ENCODE results near the gene IL36A.

The IL36A gene

DNA sequence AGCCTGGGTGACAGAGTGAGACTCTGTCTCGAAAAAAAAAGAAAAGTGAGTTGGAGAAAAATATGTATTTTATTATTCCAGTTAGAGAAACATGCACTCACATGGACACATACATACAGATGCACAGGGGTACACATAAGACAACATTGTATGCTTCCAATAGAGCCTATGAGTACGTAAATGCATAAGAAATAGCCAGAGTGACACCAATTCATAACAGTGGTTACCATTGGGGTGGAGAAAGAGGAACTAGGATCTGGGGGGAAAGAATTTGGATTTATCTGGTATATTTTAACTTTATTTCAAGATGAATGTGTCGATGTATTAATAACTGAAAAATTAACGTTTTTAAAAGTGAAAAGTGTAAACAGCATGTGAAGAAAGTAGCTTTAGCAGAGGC is 16.1 kb downstream of the IL36A start:
- ChIA-PET CTCF (no interaction called here), POLR2A (interaction anchor here (0.6 kb wide), 1 partner anchor 19 kb away, joined by 3 read pairs; no protein-coding TSS in a partner anchor)
- DNase-seq (ENCODE audit: extremely low spot score), result no peak
- TF ChIP-seq L3MBTL2 (conservative IDR thresholded peaks at IDR 0.05) (no peak), CTBP1 (IDR thresholded peaks at IDR 0.05; ENCODE audit: borderline replicate concordance) (no peak), HDGF (IDR thresholded peaks at IDR 0.05; ENCODE audit: borderline replicate concordance) (no peak), SP1 (IDR thresholded peaks at IDR 0.05) (no peak), FOXA1 (IDR thresholded peaks at IDR 0.05) (no peak), ZNF384 (IDR thresholded peaks at IDR 0.05) (no peak), LEF1 (IDR thresholded peaks at IDR 0.05; ENCODE audit: borderline replicate concordance) (no peak), ARNT (IDR thresholded peaks at IDR 0.05) (no peak), SUZ12 (IDR thresholded peaks at IDR 0.05) (no peak), FOXK2 (IDR thresholded peaks at IDR 0.05) (no peak), BHLHE40 (IDR thresholded peaks at IDR 0.05; ENCODE audit: borderline replicate concordance) (no peak), ELF4 (IDR thresholded peaks at IDR 0.05) (no peak), NFRKB (IDR thresholded peaks at IDR 0.05) (no peak), FOXM1 (IDR thresholded peaks at IDR 0.05; ENCODE audit: borderline replicate concordance) (no peak), TARDBP (IDR thresholded peaks at IDR 0.05) (no peak)
- TF ChIP-seq, protein P1, sequence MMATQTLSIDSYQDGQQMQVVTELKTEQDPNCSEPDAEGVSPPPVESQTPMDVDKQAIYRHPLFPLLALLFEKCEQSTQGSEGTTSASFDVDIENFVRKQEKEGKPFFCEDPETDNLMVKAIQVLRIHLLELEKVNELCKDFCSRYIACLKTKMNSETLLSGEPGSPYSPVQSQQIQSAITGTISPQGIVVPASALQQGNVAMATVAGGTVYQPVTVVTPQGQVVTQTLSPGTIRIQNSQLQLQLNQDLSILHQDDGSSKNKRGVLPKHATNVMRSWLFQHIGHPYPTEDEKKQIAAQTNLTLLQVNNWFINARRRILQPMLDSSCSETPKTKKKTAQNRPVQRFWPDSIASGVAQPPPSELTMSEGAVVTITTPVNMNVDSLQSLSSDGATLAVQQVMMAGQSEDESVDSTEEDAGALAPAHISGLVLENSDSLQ (IDR thresholded peaks at IDR 0.05), result no peak

DNA sequence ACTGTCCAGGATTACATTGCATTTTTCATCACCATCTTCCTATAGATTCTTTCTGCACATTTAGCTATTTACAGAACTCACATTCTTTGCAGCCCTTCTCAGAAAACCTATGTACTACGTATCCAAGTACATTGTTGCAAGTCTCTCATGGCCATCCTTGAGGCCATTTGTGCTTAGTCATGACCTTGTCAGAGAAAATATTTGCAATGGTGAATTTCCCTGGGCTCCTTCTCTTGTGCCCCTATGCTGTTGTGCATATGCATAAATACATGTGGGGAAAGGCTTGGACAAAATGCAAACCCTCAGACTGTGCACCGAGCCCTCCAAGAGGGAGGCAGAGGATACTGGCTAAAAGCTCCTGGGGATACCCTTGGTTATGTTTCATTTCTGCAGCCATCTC is 19.5 kb downstream of the IL36A start:
- DNase-seq (ENCODE audit: extremely low spot score), result no peak
- CTCF ChIA-PET, result no interaction called here
- POLR2A ChIA-PET, result no interaction called here
- no peak for TF ChIP-seq ARNT (IDR thresholded peaks at IDR 0.05)
- TF ChIP-seq TARDBP (IDR thresholded peaks at IDR 0.05), result no peak
- TF ChIP-seq FOXM1 (IDR thresholded peaks at IDR 0.05; ENCODE audit: borderline replicate concordance), result no peak
- no peak for TF ChIP-seq ELF4 (IDR thresholded peaks at IDR 0.05)
- TF ChIP-seq, protein P1 (IDR thresholded peaks at IDR 0.05), result no peak

DNA sequence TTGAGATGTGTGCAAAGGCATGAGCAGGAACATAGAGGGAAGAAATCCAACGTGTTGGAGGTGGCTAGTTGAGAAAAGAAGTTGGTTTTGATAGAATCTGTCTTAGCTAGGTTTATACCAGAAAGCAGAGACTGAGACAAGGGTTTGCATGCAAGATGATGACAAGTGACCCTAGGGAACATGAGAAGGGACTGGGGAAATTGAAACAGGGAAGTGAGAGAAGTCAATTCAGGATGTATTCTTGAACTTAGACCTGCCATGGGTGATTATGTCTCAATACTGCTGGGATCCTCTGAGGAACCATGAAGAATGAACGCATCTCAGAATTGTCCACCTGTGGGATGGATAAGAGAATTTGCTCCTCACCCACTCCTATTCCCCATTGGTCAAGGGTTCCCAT is 20.5 kb downstream of the IL36A start:
- POLR2A ChIA-PET, result no interaction called here
- DNase-seq (ENCODE audit: extremely low spot score), result no peak
- no peak for TF ChIP-seq LEF1 (IDR thresholded peaks at IDR 0.05; ENCODE audit: borderline replicate concordance)
- TF ChIP-seq, protein P1 (IDR thresholded peaks at IDR 0.05), result no peak
- no peak for TF ChIP-seq FOXK2 (IDR thresholded peaks at IDR 0.05)
- no peak for TF ChIP-seq HDGF (IDR thresholded peaks at IDR 0.05; ENCODE audit: borderline replicate concordance)
- TF ChIP-seq L3MBTL2 (conservative IDR thresholded peaks at IDR 0.05), result no peak
- TF ChIP-seq BHLHE40 (IDR thresholded peaks at IDR 0.05; ENCODE audit: borderline replicate concordance), result no peak
- TF ChIP-seq FOXA1 (IDR thresholded peaks at IDR 0.05), result no peak
- no peak for TF ChIP-seq SUZ12 (IDR thresholded peaks at IDR 0.05)
- CTCF ChIA-PET, result interaction anchor here (1.2 kb wide), 1 partner anchor 67 kb away, joined by 5 read pairs; no protein-coding TSS in a partner anchor

DNA sequence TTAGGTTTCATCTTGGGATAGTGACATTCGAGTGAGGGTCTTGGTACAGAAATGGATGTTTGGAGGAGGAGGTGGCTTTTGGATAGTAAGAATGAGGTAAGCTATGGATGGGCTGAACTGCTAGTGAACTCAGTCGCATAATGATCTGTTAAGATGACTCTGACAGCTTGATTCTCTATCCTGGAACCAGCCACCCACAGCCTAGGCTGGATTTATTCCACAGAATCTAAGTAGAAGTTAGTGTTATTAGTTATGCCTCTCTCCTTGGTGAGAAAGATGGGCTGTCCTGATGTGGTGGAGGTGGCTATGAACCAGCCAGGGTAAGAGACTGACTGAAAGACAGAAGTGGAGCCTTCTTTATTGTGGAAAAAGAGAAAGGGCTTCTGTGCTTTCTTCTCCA is 22.4 kb downstream of the IL36A start:
- no peak for TF ChIP-seq ARNT (IDR thresholded peaks at IDR 0.05)
- TF ChIP-seq NFRKB (IDR thresholded peaks at IDR 0.05), result no peak
- TF ChIP-seq, protein P1 (IDR thresholded peaks at IDR 0.05), result no peak
- POLR2A ChIA-PET, result no interaction called here
- DNase-seq (ENCODE audit: extremely low spot score), result no peak
- CTCF ChIA-PET, result no interaction called here

DNA sequence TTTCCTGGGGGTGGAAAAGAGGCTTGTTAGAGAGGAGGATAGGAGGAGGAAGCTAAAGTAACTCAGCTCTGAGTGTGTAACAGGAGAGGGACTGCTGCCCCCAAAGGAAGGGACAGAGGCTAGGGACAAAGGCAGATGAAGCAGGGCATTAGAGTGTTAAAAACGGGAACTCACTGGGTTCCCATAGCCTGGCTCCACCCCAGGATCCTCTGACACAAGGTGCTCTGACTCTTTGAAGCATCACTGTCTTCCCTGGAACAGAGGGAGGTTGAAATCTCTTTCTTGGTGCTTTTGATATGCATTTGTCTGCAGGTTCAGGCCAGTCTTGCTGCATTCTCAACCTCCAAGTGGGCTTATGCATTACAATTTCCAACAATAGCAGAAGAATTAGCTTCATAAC is 22.9 kb downstream of the IL36A start:
- ChIA-PET POLR2A (no interaction called here), CTCF (no interaction called here)
- DNase-seq (ENCODE audit: extremely low spot score), result no peak
- TF ChIP-seq TARDBP (IDR thresholded peaks at IDR 0.05) (no peak), BHLHE40 (IDR thresholded peaks at IDR 0.05; ENCODE audit: borderline replicate concordance) (no peak), FOXM1 (IDR thresholded peaks at IDR 0.05; ENCODE audit: borderline replicate concordance) (no peak), FOXA1 (IDR thresholded peaks at IDR 0.05) (no peak), L3MBTL2 (conservative IDR thresholded peaks at IDR 0.05) (no peak), ELF4 (IDR thresholded peaks at IDR 0.05) (no peak), FOXK2 (IDR thresholded peaks at IDR 0.05) (no peak)
- TF ChIP-seq, protein P1 (IDR thresholded peaks at IDR 0.05), result no peak

DNA sequence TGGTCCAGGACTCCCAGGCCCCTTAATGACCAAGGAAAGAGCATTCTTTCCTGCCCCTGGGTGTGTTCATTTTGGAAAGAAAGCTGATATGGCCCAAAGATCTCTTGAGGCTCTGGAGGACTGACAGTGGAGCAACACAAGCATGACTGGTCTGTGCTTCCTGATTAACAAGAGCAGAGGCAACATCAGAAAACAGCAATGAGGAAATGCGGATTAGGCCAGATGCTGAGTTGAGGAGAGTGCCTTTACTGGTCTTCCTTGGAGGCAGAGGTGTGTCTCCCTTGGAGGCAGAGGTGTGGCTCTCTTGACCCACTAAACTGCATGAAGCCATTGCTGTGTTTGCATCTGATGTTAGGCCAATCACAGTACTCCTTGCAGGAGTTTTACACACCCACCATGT is 27.5 kb downstream of the IL36A start:
- CTCF ChIA-PET, result interaction anchor here (0.6 kb wide), 1 partner anchor 911 kb away, joined by 3 read pairs; no protein-coding TSS in a partner anchor
- no peak for DNase-seq (ENCODE audit: extremely low spot score)
- POLR2A ChIA-PET, result no interaction called here
- no peak for TF ChIP-seq BHLHE40 (IDR thresholded peaks at IDR 0.05; ENCODE audit: borderline replicate concordance)
- no peak for TF ChIP-seq SP1 (IDR thresholded peaks at IDR 0.05)
- no peak for TF ChIP-seq FOXK2 (IDR thresholded peaks at IDR 0.05)
- TF ChIP-seq SUZ12 (IDR thresholded peaks at IDR 0.05), result no peak
- no peak for TF ChIP-seq FOXM1 (IDR thresholded peaks at IDR 0.05; ENCODE audit: borderline replicate concordance)
- TF ChIP-seq FOXA1 (IDR thresholded peaks at IDR 0.05), result no peak
- no peak for TF ChIP-seq L3MBTL2 (conservative IDR thresholded peaks at IDR 0.05)
- TF ChIP-seq ZNF384 (IDR thresholded peaks at IDR 0.05), result no peak
- TF ChIP-seq LEF1 (IDR thresholded peaks at IDR 0.05; ENCODE audit: borderline replicate concordance), result no peak
- TF ChIP-seq, protein P1 (IDR thresholded peaks at IDR 0.05), result no peak
- TF ChIP-seq TARDBP (IDR thresholded peaks at IDR 0.05), result no peak
- no peak for TF ChIP-seq ARNT (IDR thresholded peaks at IDR 0.05)
- TF ChIP-seq HDGF (IDR thresholded peaks at IDR 0.05; ENCODE audit: borderline replicate concordance), result no peak
- TF ChIP-seq ELF4 (IDR thresholded peaks at IDR 0.05), result no peak
- no peak for TF ChIP-seq NFRKB (IDR thresholded peaks at IDR 0.05)
- TF ChIP-seq CTBP1 (IDR thresholded peaks at IDR 0.05; ENCODE audit: borderline replicate concordance), result no peak
